Progenitor cell of endocrine pancreas (in vitro differentiated cells): ENCODE measurements around the gene NR6A1. TPM values are rescaled to one million over a fixed set of nuclear protein-coding genes. Genes with fewer than 3 reads are reported as not detected.

Source experiments
- DNase-seq: peaks from one replicate; pipeline ENCODE4 v3.0.0; 2021; ENCODE audit warnings: low spot score; ENCODE audit not compliant: unreplicated experiment
- H3K27ac Mint-ChIP-seq: 2 replicates; pipeline ENCODE4 v1.8.0; 2021; ENCODE audit warnings: mild to moderate bottlenecking, moderate library complexity, mixed read lengths
- H3K27me3 Mint-ChIP-seq: 2 replicates; pipeline ENCODE4 v1.8.0; 2021; ENCODE audit warnings: mixed read lengths
- H3K36me3 Mint-ChIP-seq: 2 replicates; pipeline ENCODE4 v1.8.0; 2022; ENCODE audit warnings: mixed read lengths; ENCODE audit not compliant: insufficient read depth
- H3K4me1 Mint-ChIP-seq: 2 replicates; pipeline ENCODE4 v1.8.0; 2021; ENCODE audit warnings: low read depth, mixed read lengths
- H3K4me3 Mint-ChIP-seq: 2 replicates; pipeline ENCODE4 v1.8.0; 2021; ENCODE audit warnings: low read depth, mild to moderate bottlenecking, moderate library complexity, mixed read lengths
- H3K9me3 Mint-ChIP-seq: 2 replicates; pipeline ENCODE4 v1.8.0; 2021; ENCODE audit warnings: low read depth, mixed read lengths
- total RNA-seq: library from RNA; stranded (reverse); gene quantifications from 2 replicates; pipeline ENCODE4 v1.2.1, GENCODE V29; 2021
- TF ChIP-seq, protein P1 (sequence below): fragments of 200-600 bp; sonication (generic); IDR thresholded peaks from one replicate; pipeline ENCODE4 v1.5.0; 2021; ENCODE audit warnings: antibody characterized with exemption, mild to moderate bottlenecking; ENCODE audit not compliant: unreplicated experiment

NR6A1 gene
- total RNA-seq, 1 donor from 2014 or later: 86.4 TPM

DNA sequence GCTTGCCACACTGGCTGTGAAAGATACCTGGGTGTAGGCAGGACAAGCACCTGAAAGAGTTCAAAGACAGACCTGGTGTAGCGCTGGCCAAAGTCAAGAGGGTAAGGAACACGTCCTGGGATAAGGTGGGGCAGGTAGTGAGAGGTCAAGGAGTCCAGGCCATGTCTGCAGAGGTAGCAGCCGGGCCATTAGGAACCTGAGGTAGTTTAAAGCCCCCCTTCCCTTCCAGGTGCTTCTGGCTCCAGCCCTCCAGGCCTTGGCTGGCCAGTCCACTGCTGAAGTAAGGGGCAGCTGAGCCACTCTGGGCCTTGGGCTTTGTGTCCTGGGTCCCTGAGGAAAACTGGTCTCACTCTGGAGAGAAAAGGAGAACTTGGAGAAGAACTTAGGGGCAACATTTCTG lies 250.0 kb downstream of the NR6A1 start:
- Mint-ChIP-seq H3K9me3 (no peaks in the 10 kb centered on the region), H3K27ac (peak overlapping the region; percentile 97), H3K36me3 (peaks cover 28% of the 10 kb centered on the region), H3K4me3 (peak overlapping the region; percentile 47), H3K27me3 (no peaks in the 10 kb centered on the region), H3K4me1 (peaks cover 37% of the 10 kb centered on the region)
- DNase-seq: no peak
- TF ChIP-seq, protein P1, sequence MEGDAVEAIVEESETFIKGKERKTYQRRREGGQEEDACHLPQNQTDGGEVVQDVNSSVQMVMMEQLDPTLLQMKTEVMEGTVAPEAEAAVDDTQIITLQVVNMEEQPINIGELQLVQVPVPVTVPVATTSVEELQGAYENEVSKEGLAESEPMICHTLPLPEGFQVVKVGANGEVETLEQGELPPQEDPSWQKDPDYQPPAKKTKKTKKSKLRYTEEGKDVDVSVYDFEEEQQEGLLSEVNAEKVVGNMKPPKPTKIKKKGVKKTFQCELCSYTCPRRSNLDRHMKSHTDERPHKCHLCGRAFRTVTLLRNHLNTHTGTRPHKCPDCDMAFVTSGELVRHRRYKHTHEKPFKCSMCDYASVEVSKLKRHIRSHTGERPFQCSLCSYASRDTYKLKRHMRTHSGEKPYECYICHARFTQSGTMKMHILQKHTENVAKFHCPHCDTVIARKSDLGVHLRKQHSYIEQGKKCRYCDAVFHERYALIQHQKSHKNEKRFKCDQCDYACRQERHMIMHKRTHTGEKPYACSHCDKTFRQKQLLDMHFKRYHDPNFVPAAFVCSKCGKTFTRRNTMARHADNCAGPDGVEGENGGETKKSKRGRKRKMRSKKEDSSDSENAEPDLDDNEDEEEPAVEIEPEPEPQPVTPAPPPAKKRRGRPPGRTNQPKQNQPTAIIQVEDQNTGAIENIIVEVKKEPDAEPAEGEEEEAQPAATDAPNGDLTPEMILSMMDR: no peak

- peak overlapping the region; percentile 47 for H3K4me3 Mint-ChIP-seq
These were observed 250.9 kb downstream of the NR6A1 start for GRCh38 chr9:124520206-124520596.

GRCh38 chr9:124518116-124518515 lies 253.0 kb downstream of the NR6A1 start:
- peaks cover 28% of the 10 kb centered on the region for H3K36me3 Mint-ChIP-seq
- no peak overlapping the region for H3K27ac Mint-ChIP-seq
- peaks cover 34% of the 10 kb centered on the region for H3K4me1 Mint-ChIP-seq
- peaks cover 1% of the 10 kb centered on the region for H3K27me3 Mint-ChIP-seq
- H3K4me3 Mint-ChIP-seq: no peak overlapping the region
- TF ChIP-seq, protein P1: no peak
- DNase-seq: no peak
- H3K9me3 Mint-ChIP-seq: no peaks in the 10 kb centered on the region

More at GRCh38 chr9:124520206-124520596, 250.9 kb downstream of the NR6A1 start:
- no peak for DNase-seq
- H3K27ac Mint-ChIP-seq: peak overlapping the region; percentile 97
- no peaks in the 10 kb centered on the region for H3K9me3 Mint-ChIP-seq
- TF ChIP-seq, protein P1: no peak
- no peaks in the 10 kb centered on the region for H3K27me3 Mint-ChIP-seq
- H3K4me1 Mint-ChIP-seq: peaks cover 37% of the 10 kb centered on the region
- peaks cover 28% of the 10 kb centered on the region for H3K36me3 Mint-ChIP-seq

DNA sequence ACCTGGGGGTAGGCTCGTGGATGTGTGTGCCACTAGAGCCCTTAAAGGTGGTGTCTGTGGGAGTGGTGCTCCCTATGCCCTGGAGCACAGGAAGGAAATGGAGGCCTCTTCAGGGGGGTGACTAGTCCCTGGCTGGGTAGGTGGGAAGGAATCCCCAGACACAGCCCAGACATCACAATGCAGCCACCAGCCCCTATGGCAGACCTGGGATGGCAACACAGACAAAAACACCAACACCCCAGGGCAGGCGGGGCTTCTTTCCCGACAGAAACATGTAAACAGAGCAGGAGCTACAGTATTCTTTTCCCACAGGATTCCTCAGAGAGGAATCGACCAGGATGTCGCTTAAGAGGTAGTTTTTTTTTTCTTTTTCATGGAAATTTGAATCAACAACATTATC lies 253.5 kb downstream of the NR6A1 start:
- peaks cover 27% of the 10 kb centered on the region for H3K36me3 Mint-ChIP-seq
- H3K4me1 Mint-ChIP-seq: peaks cover 33% of the 10 kb centered on the region
- no peak overlapping the region for H3K4me3 Mint-ChIP-seq
- peaks cover 2% of the 10 kb centered on the region for H3K27me3 Mint-ChIP-seq
- DNase-seq: no peak
- no peaks in the 10 kb centered on the region for H3K9me3 Mint-ChIP-seq
- TF ChIP-seq, protein P1: no peak
- peak overlapping the region; percentile 11 for H3K27ac Mint-ChIP-seq

- Mint-ChIP-seq H3K36me3 (peaks cover 13% of the 10 kb centered on the region), H3K4me1 (peaks cover 21% of the 10 kb centered on the region), H3K27ac (peak overlapping the region; percentile 7), H3K4me3 (no peak overlapping the region), H3K9me3 (no peaks in the 10 kb centered on the region), H3K27me3 (peaks cover 2% of the 10 kb centered on the region)
- TF ChIP-seq, protein P1: no peak
- no peak for DNase-seq
These were observed 256.2 kb downstream of the NR6A1 start for GRCh38 chr9:124514874-124515273.
